Endothelial cell (in vitro differentiated cells): Measurements from ENCODE around the gene LMO7. TPM values are rescaled to one million over a fixed set of nuclear protein-coding genes. Genes with fewer than 3 reads are reported as not detected.
"Not testable (repeated sequence)": the region's sequence is repeated elsewhere in the genome, so short reads cannot be mapped to it uniquely, and the experiment has no call there.

Experiments used
- DNase-seq: peaks from one replicate; pipeline ENCODE4 v3.0.0; 2021; ENCODE audit warnings: low spot score
- H3K27ac Mint-ChIP-seq: one replicate; pipeline ENCODE4 v1.8.0; 2021; ENCODE audit warnings: mixed read lengths, inconsistent platforms; ENCODE audit not compliant: unreplicated experiment
- H3K27me3 Mint-ChIP-seq: one replicate; pipeline ENCODE4 v1.8.0; 2021; ENCODE audit warnings: mild to moderate bottlenecking, moderate library complexity, mixed read lengths, inconsistent platforms; ENCODE audit not compliant: unreplicated experiment
- H3K36me3 Mint-ChIP-seq: one replicate; pipeline ENCODE4 v1.8.0; 2021; ENCODE audit warnings: mild to moderate bottlenecking, low read depth, mixed read lengths, inconsistent platforms; ENCODE audit not compliant: unreplicated experiment
- H3K4me1 Mint-ChIP-seq: one replicate; pipeline ENCODE4 v1.8.0; 2021; ENCODE audit warnings: mild to moderate bottlenecking, mixed read lengths, inconsistent platforms; ENCODE audit not compliant: unreplicated experiment
- H3K4me3 Mint-ChIP-seq: one replicate; pipeline ENCODE4 v1.8.0; 2021; ENCODE audit warnings: mild to moderate bottlenecking, mixed read lengths, inconsistent platforms; ENCODE audit not compliant: unreplicated experiment
- H3K9me3 Mint-ChIP-seq: one replicate; pipeline ENCODE4 v1.8.0; 2021; ENCODE audit warnings: mixed read lengths, inconsistent platforms; ENCODE audit not compliant: unreplicated experiment
- CTCF ChIP-seq: fragments of 200-600 bp; sonication (generic); IDR thresholded peaks from one replicate; pipeline ENCODE4 v1.5.0; 2021; ENCODE audit warnings: antibody characterized with exemption; ENCODE audit not compliant: unreplicated experiment
- total RNA-seq: library from RNA; stranded (reverse); fragmentation: NEBNext Ultra II Directional; extraction: Animal tissue kit (Norgen Biotek cat#: 25700); gene quantifications from one replicate; pipeline ENCODE4 v1.2.1, GENCODE V29; 2021; ENCODE audit not compliant: unreplicated experiment

Gene LMO7
- total RNA-seq, 1 donor from 2014 or later, result 5.7 TPM

GRCh38 chr13:75771226-75771625, 135.1 kb downstream of the LMO7 start:
- no peaks in the 10 kb centered on the region for H3K27me3 Mint-ChIP-seq
- H3K9me3 Mint-ChIP-seq, result no peaks in the 10 kb centered on the region
- no peaks in the 10 kb centered on the region for H3K36me3 Mint-ChIP-seq
- no peak overlapping the region for H3K27ac Mint-ChIP-seq
- no peak overlapping the region for H3K4me3 Mint-ChIP-seq
- TF ChIP-seq CTCF, result no peak
- DNase-seq, result no peak
- H3K4me1 Mint-ChIP-seq, result peaks cover 34% of the 10 kb centered on the region

DNA sequence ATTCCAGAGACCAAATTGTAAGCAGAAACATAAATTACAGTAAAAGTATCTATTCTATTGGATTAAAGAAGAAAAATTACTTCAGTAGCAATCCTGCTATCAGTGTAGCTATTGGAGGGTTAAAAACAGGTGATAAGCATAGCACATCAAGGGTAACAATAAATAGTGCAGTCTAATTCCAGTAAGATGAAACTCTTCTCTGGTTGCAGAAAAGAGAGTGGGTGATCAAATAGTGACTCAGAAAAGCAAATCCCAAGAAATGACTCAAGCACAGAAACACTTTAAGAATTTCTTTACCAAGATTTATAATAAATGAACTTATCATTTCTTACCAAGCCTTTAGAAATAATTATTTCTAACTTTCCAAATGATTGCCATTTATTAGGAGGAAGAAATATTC, 135.7 kb downstream of the LMO7 start:
- no peak for TF ChIP-seq CTCF
- Mint-ChIP-seq H3K27me3 (no peaks in the 10 kb centered on the region), H3K36me3 (no peaks in the 10 kb centered on the region), H3K27ac (no peak overlapping the region), H3K4me3 (no peak overlapping the region), H3K9me3 (no peaks in the 10 kb centered on the region), H3K4me1 (peaks cover 36% of the 10 kb centered on the region)
- DNase-seq, result no peak

DNA sequence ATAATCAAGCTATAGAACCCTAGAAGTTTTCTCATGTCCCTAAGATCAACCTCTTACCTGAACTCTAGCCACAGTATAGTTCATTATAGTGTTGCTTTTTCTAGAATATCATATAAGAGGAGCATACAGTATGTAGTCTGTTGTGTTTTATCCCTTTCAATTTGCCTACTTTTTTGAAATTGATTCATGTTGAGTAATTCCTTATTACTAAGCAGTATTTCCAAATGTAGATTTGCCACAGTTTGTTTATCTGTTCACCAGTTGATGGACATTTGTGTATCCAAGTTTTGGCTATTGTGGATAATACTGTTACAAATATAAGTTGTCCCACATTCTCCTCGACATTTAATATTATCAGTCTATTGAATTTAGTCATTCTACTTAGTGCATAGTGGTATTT, 138.0 kb downstream of the LMO7 start:
- H3K9me3 Mint-ChIP-seq, result no peaks in the 10 kb centered on the region
- peak overlapping the region; percentile 25 for H3K27ac Mint-ChIP-seq
- H3K4me3 Mint-ChIP-seq, result no peak overlapping the region
- H3K36me3 Mint-ChIP-seq, result no peaks in the 10 kb centered on the region
- H3K4me1 Mint-ChIP-seq, result peaks cover 36% of the 10 kb centered on the region
- TF ChIP-seq CTCF, result no peak
- DNase-seq, result no peak
- peaks cover 2% of the 10 kb centered on the region for H3K27me3 Mint-ChIP-seq

DNA sequence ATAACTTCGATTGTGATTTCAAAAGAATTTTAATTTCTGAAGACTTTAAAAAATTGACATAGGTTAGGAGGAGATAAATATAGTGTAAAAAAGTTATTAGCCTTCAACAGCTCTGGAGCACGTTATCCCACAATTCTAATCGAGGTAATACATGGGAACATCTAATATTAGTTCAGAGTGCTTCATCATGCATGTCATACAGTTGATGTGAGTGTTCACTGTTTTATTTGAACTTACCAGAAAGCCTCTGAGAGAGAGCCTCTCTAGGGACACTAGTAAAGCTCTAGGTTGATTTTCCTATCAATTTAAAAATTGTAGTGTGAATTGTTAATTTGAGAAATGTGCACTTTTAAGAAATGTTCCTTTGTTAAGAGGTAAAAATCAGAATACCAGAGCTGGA, 140.4 kb downstream of the LMO7 start:
- no peak for TF ChIP-seq CTCF
- H3K36me3 Mint-ChIP-seq, result peaks cover 4% of the 10 kb centered on the region
- peaks cover 2% of the 10 kb centered on the region for H3K27me3 Mint-ChIP-seq
- H3K4me1 Mint-ChIP-seq, result peaks cover 36% of the 10 kb centered on the region
- DNase-seq, result no peak
- peaks cover 6% of the 10 kb centered on the region for H3K9me3 Mint-ChIP-seq
- peak overlapping the region; percentile 88 for H3K27ac Mint-ChIP-seq
- H3K4me3 Mint-ChIP-seq, result no peak overlapping the region

DNA sequence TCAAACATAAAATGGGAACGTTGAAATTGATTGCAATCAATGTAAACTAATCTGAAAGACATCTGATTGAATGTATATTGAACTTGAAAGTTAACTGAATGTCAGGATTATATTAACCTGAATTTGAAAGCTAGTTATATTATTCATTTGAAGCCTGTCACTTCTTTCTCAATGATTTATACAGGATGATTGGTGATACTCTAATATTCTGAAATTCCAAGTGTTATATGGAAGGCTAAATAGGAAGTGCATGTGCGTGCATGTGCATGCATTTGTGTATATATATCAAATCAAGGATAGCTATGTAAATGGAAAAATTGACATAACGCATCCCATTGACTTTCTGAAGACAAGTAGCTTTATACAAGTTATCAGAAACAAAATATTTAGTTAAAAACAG, 143.3 kb downstream of the LMO7 start:
- Mint-ChIP-seq H3K36me3 (peaks cover 4% of the 10 kb centered on the region), H3K9me3 (peaks cover 11% of the 10 kb centered on the region), H3K27me3 (peaks cover 2% of the 10 kb centered on the region), H3K27ac (no peak overlapping the region), H3K4me1 (peaks cover 23% of the 10 kb centered on the region), H3K4me3 (no peak overlapping the region)
- no peak for TF ChIP-seq CTCF
- DNase-seq, result no peak

- not testable (repeated sequence) for DNase-seq, H3K36me3 Mint-ChIP-seq, H3K4me3 Mint-ChIP-seq, H3K27ac Mint-ChIP-seq, H3K27me3 Mint-ChIP-seq
- H3K9me3 Mint-ChIP-seq, result peaks cover 11% of the 10 kb centered on the region
- H3K4me1 Mint-ChIP-seq, result peaks cover 17% of the 10 kb centered on the region
Observed at GRCh38 chr13:75780103-75780502, 144.0 kb downstream of the LMO7 start.
